GM12891 (cell line): ENCODE measurements around the gene TCF7L1.

Experiments used
- DNase-seq: peaks from one replicate; pipeline ENCODE4 v3.0.0; 2011; ENCODE audit warnings: low spot score; ENCODE audit not compliant: insufficient read length
- FAIRE-seq: peaks from 2 replicates; lab custom pipeline; 2011; peaks lifted over from hg19 to GRCh38; lab: Jason Lieb, UNC
- PAX5 ChIP-seq: IDR thresholded peaks from 2 replicates; pipeline ENCODE4 v1.6.1; 2011; ENCODE audit warnings: low read length, moderate library complexity, mild to moderate bottlenecking; ENCODE audit not compliant: insufficient read depth, severe bottlenecking
- POLR2A ChIP-seq: IDR thresholded peaks from 2 replicates; pipeline ENCODE4 v1.6.1; 2011; ENCODE audit warnings: low read depth, low read length, control low read depth
- POLR2AphosphoS5 ChIP-seq: IDR thresholded peaks from 2 replicates; pipeline ENCODE4 v1.6.1; 2011; ENCODE audit warnings: low read depth, low read length, control low read depth
- POU2F2 ChIP-seq: IDR thresholded peaks from 2 replicates; pipeline ENCODE4 v1.6.1; 2011; ENCODE audit warnings: low read depth, mild to moderate bottlenecking, control low read depth, low read length, moderate library complexity
- SPI1 ChIP-seq: IDR thresholded peaks from 2 replicates; pipeline ENCODE4 v1.6.1; 2011; ENCODE audit warnings: low read depth, low read length, control low read depth
- TAF1 ChIP-seq: IDR thresholded peaks from 2 replicates; pipeline ENCODE4 v1.6.1; 2011; ENCODE audit warnings: low read depth, low read length, control low read depth

TCF7L1 gene

DNA sequence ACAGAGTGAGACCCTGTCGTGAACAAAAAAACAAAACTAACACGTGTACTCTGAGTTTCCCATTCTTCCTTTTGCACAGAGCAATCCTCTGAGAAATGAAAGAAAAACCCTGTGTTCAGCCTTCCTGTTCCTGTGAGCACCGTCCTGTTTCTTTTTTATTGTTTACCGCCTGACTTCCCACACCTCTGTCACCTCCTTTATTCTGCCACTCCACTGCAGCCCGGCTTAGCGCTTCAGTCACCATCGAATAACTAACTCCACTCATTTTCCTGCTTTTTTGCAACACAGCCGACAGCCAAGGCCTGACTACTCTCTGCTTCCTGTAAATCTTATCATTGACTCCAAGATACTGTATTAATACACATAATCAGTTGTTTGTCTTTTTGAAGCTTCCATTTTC lies 153.7 kb downstream of the TCF7L1 start:
- DNase-seq (no peak), FAIRE-seq (no peak)
- TF ChIP-seq POLR2AphosphoS5 (no peak), POLR2A (no peak), SPI1 (no peak), TAF1 (no peak), PAX5 (no peak), POU2F2 (no peak)

DNA sequence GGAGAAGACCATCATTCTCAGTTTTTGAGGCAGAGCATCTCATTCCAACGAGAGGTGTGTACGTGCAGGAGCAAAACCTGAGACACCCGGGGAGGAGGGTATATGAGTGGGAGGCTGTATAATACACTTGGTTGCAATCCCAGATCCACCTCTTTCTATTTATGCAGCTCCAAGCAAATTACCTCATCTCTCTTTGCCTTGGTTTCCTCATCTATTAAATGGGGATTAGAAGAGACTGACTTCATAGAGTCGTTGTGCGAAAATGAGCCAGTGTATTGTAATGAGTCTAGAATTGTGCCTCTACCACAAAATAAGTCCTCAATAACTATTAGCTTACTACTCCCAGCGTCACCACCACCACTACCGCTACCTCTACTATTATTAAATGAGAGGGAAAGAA lies 154.5 kb downstream of the TCF7L1 start:
- no peak for DNase-seq
- no peak for TF ChIP-seq POLR2A
- TF ChIP-seq POU2F2, result no peak
- TF ChIP-seq POLR2AphosphoS5, result no peak
- no peak for TF ChIP-seq SPI1
- TF ChIP-seq PAX5, result no peak
- no peak for TF ChIP-seq TAF1
- FAIRE-seq, result no peak

DNA sequence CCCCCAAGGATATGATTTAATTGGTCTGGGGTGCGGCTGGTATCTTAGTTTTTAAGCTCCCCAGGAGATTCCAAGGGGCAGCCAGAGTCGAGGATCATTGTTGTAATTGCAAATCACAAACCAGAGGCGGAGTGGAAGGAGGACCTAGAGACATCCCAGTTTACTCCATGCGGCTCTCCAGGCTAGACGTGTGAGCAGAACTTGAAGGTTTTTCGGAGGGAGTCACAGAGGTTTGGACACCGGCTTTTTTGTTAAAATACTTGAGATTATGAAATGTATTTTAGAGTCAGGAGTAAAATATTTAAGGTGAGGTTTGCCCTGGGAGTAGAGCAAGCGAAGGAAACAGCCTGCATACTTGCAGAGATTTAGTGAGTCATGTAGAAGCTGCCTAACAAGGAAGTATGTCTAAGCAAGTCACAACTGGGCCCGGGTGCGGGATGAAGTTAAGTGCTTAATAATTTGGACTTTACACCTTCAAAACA lies 155.1 kb downstream of the TCF7L1 start:
- TF ChIP-seq POLR2A, result no peak
- no peak for TF ChIP-seq PAX5
- no peak for TF ChIP-seq TAF1
- TF ChIP-seq POLR2AphosphoS5, result no peak
- TF ChIP-seq POU2F2, result no peak
- no peak for TF ChIP-seq SPI1
- DNase-seq (no peak), FAIRE-seq (no peak)

DNA sequence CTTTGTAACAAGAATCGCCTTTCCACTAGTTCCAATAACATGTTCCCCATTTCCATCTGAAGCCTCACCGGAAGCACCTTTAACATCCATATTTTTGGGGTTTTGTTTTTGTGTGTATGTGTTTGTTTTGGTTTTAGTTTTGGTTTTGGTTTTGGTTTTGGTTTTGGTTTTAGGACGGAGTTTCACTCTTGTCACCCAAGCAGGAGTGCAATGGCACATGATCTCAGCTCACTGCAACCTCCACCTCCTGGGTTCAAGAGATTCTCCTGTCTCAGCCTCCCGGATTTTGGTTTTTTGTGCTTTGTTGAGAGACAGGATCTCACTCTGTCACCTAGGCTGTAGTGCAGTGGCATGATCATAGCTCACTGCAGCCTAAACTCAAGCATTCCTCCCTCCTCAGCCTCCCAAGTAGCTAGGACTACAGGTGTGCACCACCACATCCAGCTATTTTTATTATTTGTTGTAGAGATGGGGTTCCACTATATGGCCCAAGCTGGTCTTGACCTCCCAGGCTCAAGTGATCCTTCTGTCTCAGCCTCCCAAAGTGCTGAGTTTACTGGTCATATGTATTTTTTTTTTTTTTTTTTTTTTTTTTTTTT lies 158.3 kb downstream of the TCF7L1 start:
- no peak for DNase-seq

DNA sequence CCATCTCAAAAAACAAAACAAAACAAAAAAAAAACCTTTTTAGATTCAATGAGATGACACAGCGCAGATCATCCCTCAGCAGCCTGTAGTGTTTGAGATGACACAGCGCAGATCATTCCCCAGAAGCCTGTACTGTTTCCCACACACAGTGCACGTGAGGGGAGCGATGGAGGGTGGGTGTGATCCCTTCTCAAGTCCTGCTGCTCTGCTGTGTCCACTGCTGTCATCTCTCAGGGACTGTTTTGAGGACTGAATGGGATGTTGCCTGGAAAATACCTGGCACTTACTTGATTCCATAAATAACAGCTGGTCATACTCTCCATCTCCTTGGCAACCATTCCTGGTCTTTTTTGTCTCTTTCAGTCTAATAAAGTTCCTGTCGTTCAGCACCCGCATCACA lies 168.9 kb downstream of the TCF7L1 start:
- no peak for TF ChIP-seq POLR2AphosphoS5
- TF ChIP-seq POU2F2, result no peak
- no peak for TF ChIP-seq SPI1
- TF ChIP-seq PAX5, result no peak
- no peak for TF ChIP-seq TAF1
- DNase-seq, result no peak
- no peak for FAIRE-seq

More for the DNA sequence above, 158.3 kb downstream of the TCF7L1 start:
- TF ChIP-seq POU2F2 (no peak), SPI1 (no peak), POLR2A (no peak), POLR2AphosphoS5 (no peak), TAF1 (no peak), PAX5 (no peak)
- FAIRE-seq, result no peak

DNA sequence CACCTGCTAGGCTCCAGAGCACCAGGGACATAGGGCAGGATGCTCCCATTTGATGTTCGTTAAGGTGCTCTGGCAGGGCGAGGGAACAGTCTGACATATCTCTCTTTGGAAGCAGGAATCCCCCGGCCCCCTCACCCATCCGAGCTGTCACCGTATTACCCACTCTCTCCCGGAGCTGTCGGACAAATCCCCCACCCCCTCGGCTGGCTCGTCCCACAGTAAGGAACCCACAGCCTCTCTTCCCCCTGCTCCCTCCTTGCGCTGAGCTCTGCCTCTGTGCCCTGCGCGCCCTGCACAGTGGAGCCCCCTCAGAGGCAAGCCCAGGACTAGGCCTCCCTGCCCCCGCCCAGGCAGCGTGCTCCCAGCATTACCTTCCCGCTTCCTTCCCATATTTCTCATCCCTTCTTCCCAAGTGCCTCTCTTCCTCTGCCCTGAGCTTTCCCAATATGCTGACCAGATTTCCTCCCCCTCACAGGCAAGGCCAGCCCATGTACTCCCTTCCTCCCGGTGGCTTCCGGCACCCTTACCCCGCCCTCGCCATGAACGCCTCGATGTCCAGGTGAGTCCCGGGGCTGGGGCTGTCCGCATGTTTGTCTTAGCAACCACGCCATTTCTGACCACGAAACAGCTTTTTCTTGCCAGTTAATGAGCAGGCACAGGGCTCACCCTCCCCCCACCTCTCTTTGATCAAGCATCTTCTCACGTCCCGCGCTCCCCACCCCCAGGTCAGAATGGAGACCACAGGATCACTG lies 170.8 kb downstream of the TCF7L1 start:
- DNase-seq (no peak), FAIRE-seq (no peak)
- TF ChIP-seq POLR2A, result no peak
- no peak for TF ChIP-seq PAX5
- TF ChIP-seq TAF1, result no peak
- TF ChIP-seq POU2F2, result no peak
- no peak for TF ChIP-seq POLR2AphosphoS5
- no peak for TF ChIP-seq SPI1

DNA sequence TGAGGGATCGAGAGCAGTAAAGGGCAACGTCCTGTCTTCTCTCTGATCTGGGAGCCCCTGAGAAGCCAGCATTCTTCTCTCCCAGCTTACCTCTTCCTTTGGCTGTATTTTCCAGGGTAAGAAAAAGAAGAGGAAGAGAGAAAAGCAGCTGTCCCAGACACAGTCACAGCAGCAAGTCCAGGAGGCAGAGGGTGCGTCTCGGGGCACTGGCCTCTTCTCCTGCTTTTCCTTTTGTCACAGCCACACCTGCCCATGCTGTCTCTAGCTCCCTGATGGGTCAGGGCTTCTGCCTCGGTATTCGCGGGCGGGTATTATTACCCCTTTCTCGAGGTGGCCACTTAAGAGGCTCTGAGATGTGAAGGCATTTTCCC lies 174.3 kb downstream of the TCF7L1 start:
- DNase-seq, result no peak
- no peak for FAIRE-seq
- TF ChIP-seq POU2F2 (no peak), SPI1 (no peak), TAF1 (no peak), POLR2A (no peak), PAX5 (no peak), POLR2AphosphoS5 (no peak)

DNA sequence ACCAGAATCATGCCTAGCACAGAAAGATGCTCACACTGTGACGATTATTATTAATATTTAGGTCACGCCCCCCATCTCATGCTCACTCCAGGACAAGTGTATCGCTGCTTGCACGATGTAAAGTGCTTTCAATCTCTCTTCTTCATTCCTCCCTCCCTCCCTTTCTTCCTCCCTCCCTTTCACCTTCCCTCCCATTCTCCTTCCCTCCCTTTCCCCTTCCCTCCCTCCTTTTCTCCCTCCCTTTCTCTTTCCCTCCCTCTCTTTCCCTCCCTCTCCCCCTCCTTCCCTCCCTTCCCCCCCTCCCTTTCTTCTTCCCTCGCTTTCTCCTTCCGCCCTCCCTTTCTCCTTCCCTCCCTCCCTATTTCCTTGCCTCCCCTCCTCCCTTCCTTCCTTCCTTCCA lies 175.0 kb downstream of the TCF7L1 start:
- FAIRE-seq (no peak), DNase-seq (no peak)
- no peak for TF ChIP-seq POLR2A
- TF ChIP-seq SPI1, result no peak
- TF ChIP-seq PAX5, result no peak
- TF ChIP-seq TAF1, result no peak
- TF ChIP-seq POLR2AphosphoS5, result no peak
- no peak for TF ChIP-seq POU2F2

DNA sequence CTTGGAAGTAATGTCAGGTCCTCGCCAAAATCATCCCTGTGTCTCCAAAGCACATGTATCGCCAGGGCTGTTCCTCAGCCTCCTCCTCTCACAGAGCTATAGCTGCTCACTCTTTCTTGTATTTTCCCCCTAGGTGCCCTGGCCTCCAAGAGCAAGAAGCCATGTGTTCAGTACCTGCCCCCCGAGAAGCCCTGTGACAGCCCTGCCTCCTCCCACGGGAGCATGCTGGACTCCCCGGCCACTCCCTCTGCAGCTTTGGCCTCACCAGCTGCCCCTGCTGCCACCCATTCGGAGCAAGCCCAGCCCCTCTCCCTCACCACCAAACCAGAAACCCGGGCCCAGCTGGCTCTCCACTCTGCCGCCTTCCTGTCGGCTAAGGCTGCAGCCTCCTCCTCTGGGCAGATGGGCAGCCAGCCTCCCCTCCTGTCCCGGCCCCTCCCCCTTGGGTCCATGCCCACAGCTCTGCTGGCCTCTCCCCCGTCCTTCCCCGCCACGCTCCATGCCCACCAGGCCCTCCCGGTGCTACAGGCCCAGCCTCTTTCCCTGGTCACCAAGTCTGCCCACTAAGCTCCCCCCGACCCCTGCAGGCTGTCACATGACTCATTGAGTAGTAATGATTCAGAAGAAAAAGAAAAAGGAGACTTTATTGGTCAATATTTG lies 175.8 kb downstream of the TCF7L1 start:
- FAIRE-seq (no peak), DNase-seq (no peak)
- TF ChIP-seq POLR2AphosphoS5 (no peak), POLR2A (no peak), POU2F2 (no peak), PAX5 (no peak), SPI1 (no peak), TAF1 (no peak)
